IPS-NIHi11 (cell line): Measurements from ENCODE around the gene C16orf92.

Experiments
- DNase-seq: peaks from one replicate; pipeline ENCODE4 v3.0.0; 2012; ENCODE audit warnings: mixed read lengths, low spot score

Gene C16orf92

GRCh38 chr16:30060836-30061554 lies 38.0 kb downstream of the C16orf92 start:
- no peak for DNase-seq

- no peak for DNase-seq
Measured at GRCh38 chr16:30063278-30063892, 40.4 kb downstream of the C16orf92 start.

- peak; percentile 68 for DNase-seq
Measured at GRCh38 chr16:30063893-30064728, 41.1 kb downstream of the C16orf92 start.

GRCh38 chr16:30064729-30065101 lies 41.7 kb downstream of the C16orf92 start:
- DNase-seq: no peak

GRCh38 chr16:30065102-30065942 lies 42.3 kb downstream of the C16orf92 start, which contains the start of gene ALDOA:
ALDOA (plus strand) TSS chr16:30065760; CDS start chr16:30066898, 1,138 bp downstream.
- peak; percentile 95 for DNase-seq

- no peak for DNase-seq
Measured at GRCh38 chr16:30065943-30066760, 43.2 kb downstream of the C16orf92 start.

GRCh38 chr16:30066761-30067583 lies 44.0 kb downstream of the C16orf92 start:
- no peak for DNase-seq

- no peak for DNase-seq
Measured at GRCh38 chr16:30067584-30067916, 44.6 kb downstream of the C16orf92 start.

GRCh38 chr16:30068333-30068732 lies 45.3 kb downstream of the C16orf92 start:
- no peak for DNase-seq

- DNase-seq: no peak
Measured at GRCh38 chr16:30068750-30069610, 46.0 kb downstream of the C16orf92 start.

GRCh38 chr16:30069611-30070462 lies 46.8 kb downstream of the C16orf92 start:
- no peak for DNase-seq

GRCh38 chr16:30070490-30070889 lies 47.5 kb downstream of the C16orf92 start:
- DNase-seq: no peak
